ENCODE results near the gene USP21.
A peak's percentile ranks its signal among the peaks of the same experiment; 100 is the strongest.

The USP21 gene

DNA sequence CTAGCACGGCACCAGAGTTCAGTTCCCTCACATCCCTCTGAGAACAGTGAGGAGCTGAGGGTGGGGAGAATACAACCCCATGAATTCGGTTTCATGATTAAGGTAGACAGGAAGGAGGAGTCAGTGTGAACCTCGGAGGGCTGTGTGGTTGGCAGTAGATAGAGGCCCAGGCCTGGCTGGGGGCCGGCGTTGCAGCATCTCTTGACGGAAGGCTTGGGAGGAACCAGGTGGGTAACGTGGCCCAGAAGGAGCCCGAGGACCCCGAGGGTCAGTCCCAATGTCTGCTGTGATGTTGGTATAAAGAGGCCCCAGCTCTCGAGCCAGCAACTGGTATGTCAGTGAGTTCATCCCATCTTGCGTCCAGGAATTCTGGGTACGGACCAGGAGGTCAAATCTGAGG, 12.4 kb downstream of the USP21 start:
- no peak for DNase-seq

- no peak for DNase-seq
Measured at GRCh38 chr1:161172349-161172748, 13.0 kb downstream of the USP21 start.

- no peak for DNase-seq
Measured at GRCh38 chr1:161172776-161173376, 13.6 kb downstream of the USP21 start.

GRCh38 chr1:161173711-161174110, 14.4 kb downstream of the USP21 start:
- no peak for DNase-seq

GRCh38 chr1:161174911-161175310, 15.6 kb downstream of the USP21 start:
- no peak for DNase-seq

DNA sequence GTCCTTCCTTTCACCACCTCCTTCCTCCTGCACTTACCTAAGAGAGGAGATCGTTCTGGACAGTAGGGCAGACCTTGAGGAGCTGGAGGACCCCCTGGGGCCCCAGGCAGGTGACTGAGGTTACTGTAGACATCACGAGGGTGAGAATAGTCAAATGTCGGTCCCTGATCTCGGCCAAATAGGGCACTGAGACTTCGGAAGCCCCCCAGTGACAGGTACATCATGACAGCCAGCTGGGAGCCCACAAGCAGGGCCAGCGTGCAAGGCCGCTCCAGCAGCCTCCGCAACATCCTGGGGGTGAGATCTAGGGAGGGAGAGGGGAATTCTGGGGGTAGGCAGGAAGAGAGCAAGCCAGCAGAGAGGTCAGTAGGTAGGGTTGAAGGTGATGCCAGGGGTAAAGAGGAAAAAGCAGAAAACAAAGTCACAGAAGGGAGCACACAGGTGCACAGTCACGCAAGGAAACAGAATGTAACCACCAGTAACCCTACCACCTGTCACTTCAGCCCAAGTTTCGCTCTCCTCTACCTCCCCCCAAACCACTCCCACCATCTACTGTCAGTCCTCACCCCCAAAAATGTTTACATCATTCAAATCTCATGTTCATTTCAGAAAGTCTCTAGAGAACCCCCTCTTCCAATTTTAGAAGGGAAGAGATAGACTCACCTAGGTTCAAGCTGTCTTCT, 16.6 kb downstream of the USP21 start:
- DNase-seq = no peak

GRCh38 chr1:161176468-161177111, 17.3 kb downstream of the USP21 start:
- no peak for DNase-seq

DNA sequence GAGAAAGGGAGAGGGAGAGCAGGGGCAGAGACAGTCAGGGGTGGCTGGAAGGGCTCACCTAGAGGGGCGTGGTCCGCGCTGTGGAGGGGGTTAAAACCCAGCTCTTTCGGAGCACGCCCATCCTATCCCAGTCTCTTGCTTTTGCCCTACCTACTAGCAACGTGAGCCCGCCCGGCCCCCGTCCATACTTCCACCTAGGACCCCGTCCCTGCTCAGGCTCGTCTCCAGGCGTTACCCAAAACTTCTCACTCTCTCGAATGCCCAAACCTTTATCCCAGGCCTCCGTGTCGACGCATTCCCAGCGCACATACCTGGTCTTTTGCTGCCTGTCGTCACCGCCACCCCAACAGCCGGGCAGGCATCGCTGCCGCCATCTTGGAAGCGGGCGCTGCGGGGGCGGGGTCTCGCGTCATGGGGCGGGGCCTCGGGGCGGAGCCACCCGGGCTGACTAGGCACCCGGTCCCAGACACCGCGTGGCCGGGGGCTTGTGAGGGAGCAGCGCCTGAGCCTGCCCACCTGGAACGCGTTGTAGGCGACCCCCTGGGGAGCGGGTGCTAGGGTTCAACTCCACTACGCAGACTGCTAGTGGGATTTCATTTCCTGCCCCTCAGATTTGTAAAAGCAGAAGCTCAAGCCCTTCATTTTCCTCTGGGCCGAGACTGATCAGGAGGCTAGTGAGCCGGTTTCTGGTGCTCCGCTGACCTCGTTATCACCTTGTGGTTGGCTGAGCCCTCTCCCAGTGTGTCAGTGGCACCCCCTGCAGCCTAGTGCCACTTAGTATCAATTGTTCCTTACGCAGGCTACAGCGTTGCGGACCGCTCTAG, 18.0 kb downstream of the USP21 start, which contains the start of gene B4GALT3:
B4GALT3 (minus strand) TSS at position 396 of the 824 bp plus-strand sequence. CDS start 1,447 bp downstream, outside the sequence.
- DNase-seq = peak; percentile 75 to 94

GRCh38 chr1:161177936-161178244, 18.6 kb downstream of the USP21 start:
- no peak for DNase-seq

- DNase-seq = no peak
Measured at GRCh38 chr1:161179698-161180097, 20.4 kb downstream of the USP21 start.

DNA sequence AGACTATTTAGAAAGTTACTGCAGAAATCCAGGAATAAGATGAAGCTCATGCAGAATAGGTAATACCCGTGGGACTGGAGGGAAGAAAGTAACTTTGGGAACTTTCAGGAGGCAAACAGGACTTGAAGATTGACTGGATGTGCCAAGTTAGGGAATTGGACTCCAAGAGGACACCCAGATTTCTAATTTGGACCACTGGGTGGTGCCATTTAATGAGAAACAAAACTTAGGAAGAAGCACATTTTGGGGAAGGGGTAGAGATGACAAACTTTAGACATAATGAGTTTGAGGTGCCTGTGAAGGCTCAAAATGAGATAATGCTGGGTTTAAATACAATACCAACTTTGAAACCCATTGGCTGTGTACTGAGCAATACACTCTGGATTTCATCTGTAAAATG, 21.3 kb downstream of the USP21 start:
- peak in 1 of 2 donors; percentile 41 for DNase-seq

- DNase-seq = peak; percentile 27 to 42
Measured at GRCh38 chr1:161182214-161182613, 22.9 kb downstream of the USP21 start.

GRCh38 chr1:161185282-161185682, 26.0 kb downstream of the USP21 start:
- peak; percentile 88 to 94 for DNase-seq

GRCh38 chr1:161185732-161186311, 26.5 kb downstream of the USP21 start:
- DNase-seq = peak; percentile 74 to 88

DNA sequence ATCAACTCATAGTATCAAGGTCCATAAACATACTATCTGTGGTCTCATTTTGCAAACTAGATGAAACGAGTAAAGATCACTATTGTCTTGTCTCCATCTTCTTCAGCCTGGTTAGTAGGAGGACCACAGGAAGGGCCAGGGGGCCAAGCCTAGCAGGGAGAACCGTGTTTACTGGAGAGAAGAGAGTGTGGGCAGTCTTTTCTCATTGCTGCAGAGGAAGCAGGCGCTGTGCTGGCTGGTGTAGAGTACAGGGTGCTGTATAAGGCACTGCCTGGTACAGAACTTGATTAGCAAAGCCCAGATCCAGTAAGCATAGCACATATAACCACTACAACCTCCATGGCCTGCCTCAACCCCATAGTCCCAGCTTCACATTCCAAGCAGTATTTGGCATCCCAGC, 28.0 kb downstream of the USP21 start:
- DNase-seq = no peak

DNA sequence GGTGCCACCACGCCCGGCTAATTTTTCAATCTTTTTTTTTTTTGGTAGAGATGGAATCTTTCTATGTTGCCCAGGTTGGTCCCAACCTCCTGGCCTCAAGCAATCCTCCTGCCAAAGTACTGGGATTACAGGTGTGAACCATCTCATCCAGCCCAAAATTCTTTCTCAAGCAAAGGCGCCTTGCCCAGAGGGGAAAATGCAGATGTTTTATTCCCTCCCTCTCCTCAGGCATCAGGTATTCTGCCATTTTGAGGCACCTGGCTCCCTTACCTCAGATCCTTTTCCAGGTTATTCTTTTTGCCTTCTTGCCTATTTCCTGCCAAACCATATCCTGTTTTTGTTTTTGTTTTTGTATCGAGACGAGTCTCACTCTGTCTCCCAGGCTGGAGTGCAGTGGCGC, 29.1 kb downstream of the USP21 start:
- no peak for DNase-seq

DNA sequence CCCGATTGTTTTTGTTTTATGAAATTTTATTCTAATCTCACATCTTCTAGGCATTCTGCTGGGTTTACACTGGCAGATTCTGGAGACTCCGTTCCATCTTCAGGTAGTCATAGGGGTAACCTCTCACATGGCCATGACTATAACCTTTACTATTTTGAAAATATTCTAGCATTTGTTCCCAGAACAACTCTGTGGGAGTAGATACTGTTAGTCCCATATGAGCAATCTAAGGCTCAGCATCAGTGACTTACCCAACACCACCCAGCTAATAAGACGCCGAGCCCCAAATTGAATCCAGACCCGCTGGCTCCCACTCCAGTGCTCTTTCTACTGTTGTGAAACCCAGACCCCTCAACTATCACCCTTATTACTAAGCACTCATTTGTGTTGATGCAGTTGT, 29.7 kb downstream of the USP21 start:
- no peak for DNase-seq

GRCh38 chr1:161190962-161191521, 31.7 kb downstream of the USP21 start:
- DNase-seq = no peak

- no peak for DNase-seq
Measured at GRCh38 chr1:161191971-161192370, 32.7 kb downstream of the USP21 start.

DNA sequence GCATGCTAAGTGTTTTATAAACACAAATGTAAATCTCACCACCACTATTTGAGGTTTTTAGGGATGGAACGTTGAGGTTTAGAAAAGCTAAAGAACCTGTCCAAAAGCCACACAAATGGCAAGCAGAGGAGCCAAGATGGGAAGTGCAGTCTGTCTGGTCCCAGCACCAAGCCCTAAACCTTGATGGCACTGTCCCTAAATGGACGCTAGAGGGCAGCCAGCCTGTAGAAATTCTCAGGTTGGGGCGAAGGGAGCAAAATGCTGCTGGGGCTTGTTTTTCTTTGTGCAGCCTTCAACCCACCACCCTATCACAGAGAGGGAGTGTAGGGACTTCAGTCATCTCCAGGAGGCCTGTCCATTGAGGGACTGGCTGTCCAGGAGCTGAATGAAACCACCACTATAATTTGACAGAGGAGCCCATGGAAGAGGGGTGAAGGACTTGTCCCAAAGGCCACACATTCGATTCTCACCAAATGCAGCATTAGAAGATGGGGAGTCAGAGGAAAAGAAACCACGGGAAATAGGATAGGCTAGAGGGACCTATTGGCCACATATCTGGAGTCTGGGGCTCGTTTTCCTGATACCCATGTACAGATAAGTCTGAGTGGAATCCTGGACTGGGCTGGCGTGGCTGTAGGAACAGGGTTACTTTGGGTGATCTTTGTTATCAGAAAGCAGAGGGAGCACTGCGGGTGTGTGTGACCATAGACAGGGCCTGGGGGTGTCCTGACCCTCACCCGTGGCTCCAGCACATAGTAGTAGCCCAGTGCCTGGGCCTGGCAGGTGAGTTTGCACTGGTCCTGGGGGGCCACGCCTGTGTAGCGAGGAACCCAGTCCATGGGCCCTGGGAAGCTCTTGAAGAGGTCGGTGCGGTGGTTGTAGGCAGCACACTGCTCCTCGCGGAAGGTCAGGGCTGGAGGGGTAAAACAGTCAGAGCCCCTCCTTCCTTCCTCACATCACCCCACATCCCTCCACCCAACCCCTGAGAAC, 33.5 kb downstream of the USP21 start:
- peak; percentile 62 to 86 for DNase-seq

DNA sequence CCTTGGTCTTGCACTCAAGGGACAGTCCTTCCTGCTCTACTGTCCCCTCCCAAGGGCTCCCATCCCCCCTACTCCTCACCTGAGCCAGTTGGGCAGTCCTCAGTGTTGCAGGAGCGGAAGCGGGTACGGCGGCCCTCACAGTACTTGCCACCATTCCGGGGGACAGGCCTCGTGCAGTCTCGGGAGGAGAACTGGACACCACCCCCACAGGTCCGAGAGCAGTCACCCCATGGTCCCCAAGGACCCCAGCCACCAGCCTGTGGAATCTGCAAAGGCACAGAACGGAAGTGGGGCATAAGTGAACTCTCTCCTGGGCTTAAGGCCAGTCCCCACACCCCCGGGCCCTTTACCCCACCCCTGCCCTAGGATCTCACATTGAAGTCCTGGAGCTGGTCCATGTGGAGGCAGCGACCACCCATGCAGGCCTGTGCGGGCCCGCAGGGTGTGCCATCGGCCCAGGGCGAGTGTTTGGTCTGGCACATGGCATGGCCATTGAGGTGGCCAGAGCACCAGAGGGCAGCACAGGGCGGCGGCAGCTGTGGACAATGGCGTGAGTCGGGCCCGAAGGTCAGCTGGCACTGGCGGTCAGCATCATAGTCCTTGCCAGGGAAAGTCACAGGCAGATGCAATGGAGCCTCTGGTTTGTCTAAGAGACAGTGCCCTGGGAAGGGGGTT, 34.4 kb downstream of the USP21 start:
- no peak for DNase-seq
